HCT116 (cell line): Measurements from ENCODE around the gene SLC6A6. TPM values are rescaled to one million over a fixed set of nuclear protein-coding genes. Genes with fewer than 3 reads are reported as not detected.

Experiments
- ATAC-seq: fragments of 200-7000 bp; cut with Tn5 transposase; 2 replicates; pipeline ENCODE4 v1.9.1; 2020; ENCODE audit warnings: mild to moderate bottlenecking, moderate library complexity
- BruUV-seq: library from RNA; stranded (reverse); fragments of 400-500 nt; replicated peaks from 2 replicates; lab custom pipeline; 2021; lab: Mats Ljungman, UMichigan
- CTCF ChIA-PET: fragments of 300-600 bp; sonication (Branson Sonifier 250); formaldehyde crosslinking; loops from one replicate; lab custom pipeline; 2021; ENCODE audit warnings: antibody characterized with exemption; lab: Charles Lee
- POLR2A ChIA-PET: fragments of 300-600, 350-600 bp; sonication (Branson Sonifier 250); formaldehyde crosslinking; loops from one replicate; lab custom pipeline; 2021; ENCODE audit warnings: antibody characterized with exemption; lab: Charles Lee
- RAD21 ChIA-PET, 2 experiments: fragments of 300-600 bp; sonication (Branson Sonifier 250); formaldehyde crosslinking; loops; one replicate each; lab custom pipeline; 2023; ENCODE audit warnings: low total read pairs in 2 of 2; ENCODE audit not compliant: uncharacterized antibody in 2 of 2, unreplicated experiment in 2 of 2, low non-redundant PET in 1 of 2; lab: Charles Lee
- DNase-seq: peaks from one replicate; pipeline ENCODE4 v3.0.0-alpha.2; 2010; ENCODE audit warnings: low read depth, low spot score
- H2AFZ ChIP-seq: fragments of 200-600 bp; shearing (Covaris generic), sonication (generic); 2 replicates; pipeline ENCODE4 v1.6.1; 2017; ENCODE audit warnings: low read depth, mixed run types, mixed read lengths, antibody characterized with exemption, low read length; ENCODE audit not compliant: poor library complexity, severe bottlenecking
- H3K27ac ChIP-seq: 2 replicates; pipeline ENCODE4 v1.5.1; 2012; ENCODE audit warnings: low read depth, low read length
- H3K27me3 ChIP-seq: fragments of 200-600 bp; sonication (generic); 2 replicates; pipeline ENCODE4 v1.6.1; 2016; ENCODE audit warnings: mixed run types, low read length, mixed read lengths; ENCODE audit not compliant: insufficient read depth
- H3K36me3 ChIP-seq, 2 experiments: fragments of 200-500 bp in 1 of 2; fragments of 200-600 bp in 1 of 2; sonication (Bioruptor generic) in 1 of 2; sonication (generic) in 1 of 2; 2 replicates each; pipeline versions ENCODE4 v1.5.1 to v1.6.1; 2014 to 2016; ENCODE audit warnings: low read length in 2 of 2, inconsistent platforms in 1 of 2, mixed read lengths in 1 of 2, mixed run types in 1 of 2; ENCODE audit not compliant: insufficient read depth in 2 of 2, control insufficient read depth in 1 of 2
- H3K4me1 ChIP-seq, 2 experiments: fragments of 200-600 bp in 1 of 2; sonication (generic) in 1 of 2; 2 replicates each; pipeline versions ENCODE4 v1.5.1 to v1.6.1; 2012 to 2017; ENCODE audit warnings: low read length in 2 of 2, inconsistent platforms in 1 of 2, mild to moderate bottlenecking in 1 of 2, mixed read lengths in 1 of 2, mixed run types in 1 of 2, moderate library complexity in 1 of 2; ENCODE audit not compliant: insufficient read depth in 2 of 2, control insufficient read depth in 1 of 2
- H3K4me2 ChIP-seq: fragments of 200-600 bp; sonication (generic); 2 replicates; pipeline ENCODE4 v1.6.1; 2017; ENCODE audit warnings: mixed run types, low read length, mixed read lengths
- H3K4me3 ChIP-seq, 2 experiments: fragments of 200-600 bp in 1 of 2; sonication (generic) in 1 of 2; replicated peaks in 1 of 2; 2 replicates each; pipeline ENCODE4 v1.5.1; 2011 to 2016; ENCODE audit warnings: low read length in 2 of 2, control low read depth in 1 of 2, low read depth in 1 of 2, mild to moderate bottlenecking in 1 of 2, mixed read lengths in 1 of 2, mixed run types in 1 of 2
- H3K79me2 ChIP-seq: fragments of 200-600 bp; sonication (generic); 2 replicates; pipeline ENCODE4 v1.6.1; 2017; ENCODE audit warnings: mild to moderate bottlenecking, mixed run types, low read length, moderate library complexity, mixed read lengths; ENCODE audit not compliant: insufficient read depth
- H3K9ac ChIP-seq: fragments of 200-600 bp; sonication (generic); 2 replicates; pipeline ENCODE4 v1.6.1; 2016; ENCODE audit warnings: low read length, mixed read lengths
- H3K9me2 ChIP-seq: fragments of 200-600 bp; sonication (generic), shearing (Covaris generic); 2 replicates; pipeline ENCODE4 v1.6.1; 2017; ENCODE audit warnings: mixed run types, mild to moderate bottlenecking, moderate library complexity; ENCODE audit not compliant: insufficient read depth
- H3K9me3 ChIP-seq, 2 experiments: fragments of 200-500 bp in 1 of 2; fragments of 200-600 bp in 1 of 2; sonication (Bioruptor generic) in 1 of 2; sonication (generic) in 1 of 2; 2 replicates each; pipeline ENCODE4 v1.6.1; 2014 to 2017; ENCODE audit warnings: low read length in 2 of 2, mixed read lengths in 2 of 2, inconsistent platforms in 1 of 2, low read depth in 1 of 2, mild to moderate bottlenecking in 1 of 2, mixed run types in 1 of 2, moderate library complexity in 1 of 2; ENCODE audit not compliant: control insufficient read depth in 1 of 2, insufficient read depth in 1 of 2
- H4K20me1 ChIP-seq: fragments of 200-600 bp; sonication (generic), shearing (Covaris generic); 2 replicates; pipeline ENCODE4 v1.6.1; 2017; ENCODE audit warnings: mixed run types, mild to moderate bottlenecking, moderate library complexity; ENCODE audit not compliant: insufficient read depth
- CBX3 ChIP-seq: IDR thresholded peaks from 2 replicates; pipeline ENCODE4 v1.6.1; 2012; ENCODE audit warnings: low read depth
- CEBPB ChIP-seq: IDR thresholded peaks from 2 replicates; pipeline ENCODE4 v1.6.1; 2012; ENCODE audit warnings: low read depth
- EGR1 ChIP-seq: IDR thresholded peaks from 2 replicates; pipeline ENCODE4 v1.6.1; 2012; ENCODE audit warnings: low read depth
- ELF1 ChIP-seq: IDR thresholded peaks from 2 replicates; pipeline ENCODE4 v1.6.1; 2012; ENCODE audit warnings: low read depth, borderline replicate concordance
- EZH2 ChIP-seq: fragments of 200-600 bp; sonication (generic); IDR thresholded peaks from 2 replicates; pipeline ENCODE4 v1.6.1; 2017; ENCODE audit warnings: antibody characterized with exemption, mixed run types
- FOSL1 ChIP-seq: IDR thresholded peaks from 2 replicates; pipeline ENCODE4 v1.6.1; 2012; ENCODE audit warnings: low read depth
- JUND ChIP-seq: IDR thresholded peaks from 2 replicates; pipeline ENCODE4 v1.6.1; 2012
- POLR2AphosphoS5 ChIP-seq: IDR thresholded peaks from 2 replicates; pipeline ENCODE4 v1.6.1; 2011; ENCODE audit warnings: mild to moderate bottlenecking, low read depth, low read length, moderate library complexity
- RAD21 ChIP-seq: IDR thresholded peaks from 2 replicates; pipeline ENCODE4 v1.6.1; 2012; ENCODE audit warnings: low read depth, mild to moderate bottlenecking
- SIN3A ChIP-seq: IDR thresholded peaks from 2 replicates; pipeline ENCODE4 v1.6.1; 2012; ENCODE audit warnings: low read depth
- SP1 ChIP-seq: IDR thresholded peaks from 2 replicates; pipeline ENCODE4 v1.6.1; 2012; ENCODE audit warnings: low read depth
- TCF7L2 ChIP-seq: IDR thresholded peaks from 2 replicates; pipeline ENCODE4 v1.7.0; 2011; ENCODE audit warnings: borderline replicate concordance, inconsistent platforms; ENCODE audit not compliant: insufficient read depth, insufficient read length; ENCODE audit errors: extremely low read depth
- ZFX ChIP-seq: fragments of 450-650 bp; IDR thresholded peaks from 2 replicates; pipeline ENCODE4 v1.6.1; 2017
- ZNF274 ChIP-seq: fragments of 200-500 bp; sonication (Bioruptor generic); IDR thresholded peaks from 2 replicates; pipeline ENCODE4 v1.6.1; 2014; ENCODE audit warnings: mild to moderate bottlenecking, low read depth, low read length, inconsistent platforms
- intact Hi-C: fragments of 100-400 bp; cut with micrococcal nuclease; formaldehyde crosslinking; loops from 2 replicates; pipeline ENCODE4 v1.10.0; 2022
- total RNA-seq: library from RNA; stranded (reverse); gene quantifications from one replicate; pipeline ENCODE4 v1.2.1, GENCODE V29; 2021; ENCODE audit not compliant: unreplicated experiment
- TF ChIP-seq, protein P1 (sequence below): IDR thresholded peaks from 2 replicates; pipeline ENCODE4 v1.6.1; 2012
- TF ChIP-seq, protein P2 (sequence below): IDR thresholded peaks from 2 replicates; pipeline ENCODE4 v1.6.1; 2012

SLC6A6 gene
- total RNA-seq, 1 experiment from 2014 or later = 36.3 TPM

DNA sequence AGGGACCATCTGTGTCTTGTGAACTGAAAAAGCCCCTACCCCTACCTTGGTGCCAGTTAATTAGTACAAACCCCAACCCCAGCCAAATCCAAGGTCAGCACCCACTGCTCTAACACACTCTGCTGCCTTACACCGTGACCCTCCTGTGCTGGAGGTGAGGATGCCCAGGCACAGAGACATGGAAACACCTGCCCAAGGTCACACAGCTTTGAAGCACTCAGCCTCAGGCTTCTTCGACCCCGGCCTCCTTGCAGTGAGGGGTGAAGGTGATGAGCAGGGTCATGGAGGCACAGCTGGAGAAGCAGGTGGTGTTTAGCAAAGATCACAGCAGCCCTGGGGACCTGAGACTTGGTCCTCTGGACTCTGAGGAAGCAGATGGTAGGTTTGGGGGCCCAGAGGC is 39.0 kb upstream of the SLC6A6 start:
- ChIA-PET POLR2A (no interaction called here), CTCF (no interaction called here), RAD21 (no interaction called here)
- Histone ChIP-seq H3K9ac (no peak overlapping the region), H3K4me2 (no peak overlapping the region), H3K9me2 (no peaks in the 10 kb centered on the region), H3K9me3 (no peaks in the 10 kb centered on the region), H3K27ac (no peak overlapping the region), H3K36me3 (no peaks in the 10 kb centered on the region), H3K4me1 (no peaks in the 10 kb centered on the region), H4K20me1 (no peaks in the 10 kb centered on the region), H3K79me2 (no peaks in the 10 kb centered on the region), H3K4me3 (no peak overlapping the region), H3K27me3 (no peaks in the 10 kb centered on the region), H2AFZ (no peak overlapping the region)
- ATAC-seq (no peak), DNase-seq (no peak)
- no TSS peak for BruUV-seq
- intact Hi-C loops = no loop called here
- no peak for TF ChIP-seq TCF7L2
- TF ChIP-seq, protein P1, sequence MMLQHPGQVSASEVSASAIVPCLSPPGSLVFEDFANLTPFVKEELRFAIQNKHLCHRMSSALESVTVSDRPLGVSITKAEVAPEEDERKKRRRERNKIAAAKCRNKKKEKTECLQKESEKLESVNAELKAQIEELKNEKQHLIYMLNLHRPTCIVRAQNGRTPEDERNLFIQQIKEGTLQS = no peak
- no peak for TF ChIP-seq SP1
- TF ChIP-seq EGR1 = no peak
- no peak for TF ChIP-seq FOSL1
- no peak for TF ChIP-seq CEBPB
- no peak for TF ChIP-seq POLR2AphosphoS5
- no peak for TF ChIP-seq RAD21
- TF ChIP-seq, protein P2, sequence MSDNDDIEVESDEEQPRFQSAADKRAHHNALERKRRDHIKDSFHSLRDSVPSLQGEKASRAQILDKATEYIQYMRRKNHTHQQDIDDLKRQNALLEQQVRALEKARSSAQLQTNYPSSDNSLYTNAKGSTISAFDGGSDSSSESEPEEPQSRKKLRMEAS = no peak
- TF ChIP-seq ZFX = no peak
- no peak for TF ChIP-seq JUND
- no peak for TF ChIP-seq EZH2
- TF ChIP-seq CBX3 = no peak
- no peak for TF ChIP-seq SIN3A
- no peak for TF ChIP-seq ZNF274
- no peak for TF ChIP-seq ELF1
